ENCODE results near the gene CDCP2.
"Not testable (repeated sequence)": the region's sequence is repeated elsewhere in the genome, so short reads cannot be mapped to it uniquely, and the experiment has no call there.

Gene CDCP2

DNA sequence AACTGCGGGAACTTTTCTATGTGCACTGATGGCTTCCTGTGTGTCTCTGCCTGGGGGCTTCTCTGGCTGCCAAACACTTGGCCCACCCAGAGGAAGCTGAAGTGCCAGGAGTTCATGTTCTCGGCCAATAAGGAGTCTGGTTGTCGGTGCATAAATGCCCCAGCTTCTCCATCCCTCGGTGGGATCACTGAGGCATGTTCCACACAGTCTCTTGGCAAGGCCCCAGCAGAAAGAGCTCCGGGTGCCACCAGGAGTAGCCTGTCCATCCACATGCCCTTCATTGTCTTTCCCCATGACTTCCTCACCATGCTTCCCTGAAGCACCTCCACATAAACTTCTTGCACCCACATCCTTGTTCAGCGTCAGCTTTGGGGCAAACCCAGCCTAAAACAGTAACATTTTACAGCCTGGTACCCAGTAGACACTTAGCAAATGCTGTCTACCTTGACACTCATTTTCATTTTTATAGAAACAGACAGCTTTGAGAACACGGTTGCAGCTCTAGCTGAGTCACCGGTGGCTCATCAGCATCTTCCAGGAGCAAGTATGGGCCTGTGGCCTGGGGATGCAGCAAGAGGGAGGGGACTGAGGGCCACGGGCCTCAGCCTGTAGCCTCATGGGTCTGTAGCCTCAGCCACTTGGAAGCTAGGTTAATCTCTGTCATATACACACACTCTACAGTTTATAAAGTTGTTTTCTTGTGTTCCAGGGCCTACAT lies 14.8 kb upstream of the CDCP2 start:
- no peaks in the 10 kb centered on the region for H3K36me3 ChIP-seq (ENCODE audit: control insufficient read depth, insufficient read depth, low read length)
- no CpG with 5 or more reads among the region's 9 CpGs for WGBS (ENCODE audit: insufficient coverage, insufficient read length)
- DNase-seq (ENCODE audit: low read depth, low spot score), result no peak
- no peaks in the 10 kb centered on the region for H3K9me3 ChIP-seq (ENCODE audit: control insufficient read depth, insufficient read depth, low read length)
- no peak overlapping the region for H3K4me3 ChIP-seq (ENCODE audit: low read length)
- H3K4me1 ChIP-seq (ENCODE audit: control insufficient read depth, insufficient read depth, low read length), result no peaks in the 10 kb centered on the region
- no peaks in the 10 kb centered on the region for H3K27me3 ChIP-seq (ENCODE audit: control insufficient read depth, insufficient read depth, low read length)
- no peak overlapping the region for H3K27ac ChIP-seq (ENCODE audit: low read length)

DNA sequence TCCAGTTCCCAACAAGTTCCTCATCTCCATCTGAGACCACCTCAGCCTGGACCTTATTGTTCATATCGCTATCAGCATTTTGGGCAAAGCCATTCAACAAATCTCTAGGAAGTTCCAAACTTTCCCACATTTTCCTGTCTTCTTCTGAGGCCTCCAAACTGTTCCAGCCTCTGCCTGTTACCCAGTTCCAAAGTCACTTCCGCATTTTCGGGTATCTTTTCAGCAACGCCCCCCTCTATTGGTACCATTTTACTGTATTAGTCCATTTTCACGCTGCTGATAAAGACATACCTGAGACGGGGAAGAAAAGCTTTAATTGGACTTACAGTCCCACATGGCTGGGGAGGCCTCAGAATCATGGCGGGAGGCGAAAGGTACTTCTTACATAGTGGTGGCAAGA lies 13.6 kb upstream of the CDCP2 start:
- H3K27me3 ChIP-seq (ENCODE audit: control insufficient read depth, insufficient read depth, low read length); H3K36me3 ChIP-seq (ENCODE audit: control insufficient read depth, insufficient read depth, low read length); H3K27ac ChIP-seq (ENCODE audit: low read length); DNase-seq (ENCODE audit: low read depth, low spot score); H3K4me3 ChIP-seq (ENCODE audit: low read length); H3K4me1 ChIP-seq (ENCODE audit: control insufficient read depth, insufficient read depth, low read length); H3K9me3 ChIP-seq (ENCODE audit: control insufficient read depth, insufficient read depth, low read length): not testable (repeated sequence)
- WGBS (ENCODE audit: insufficient coverage, insufficient read length), result no CpG with 5 or more reads among the region's 8 CpGs

- H3K27ac ChIP-seq (ENCODE audit: low read length), result no peak overlapping the region
- no peak overlapping the region for H3K4me3 ChIP-seq (ENCODE audit: low read length)
- no peaks in the 10 kb centered on the region for H3K36me3 ChIP-seq (ENCODE audit: control insufficient read depth, insufficient read depth, low read length)
- no peaks in the 10 kb centered on the region for H3K4me1 ChIP-seq (ENCODE audit: control insufficient read depth, insufficient read depth, low read length)
- no peaks in the 10 kb centered on the region for H3K27me3 ChIP-seq (ENCODE audit: control insufficient read depth, insufficient read depth, low read length)
- DNase-seq (ENCODE audit: low read depth, low spot score), result no peak
- no CpG with 5 or more reads among the region's 15 CpGs for WGBS (ENCODE audit: insufficient coverage, insufficient read length)
- no peaks in the 10 kb centered on the region for H3K9me3 ChIP-seq (ENCODE audit: control insufficient read depth, insufficient read depth, low read length)
These were observed 12.3 kb upstream of the CDCP2 start for GRCh38 chr1:54165146-54165545.

DNA sequence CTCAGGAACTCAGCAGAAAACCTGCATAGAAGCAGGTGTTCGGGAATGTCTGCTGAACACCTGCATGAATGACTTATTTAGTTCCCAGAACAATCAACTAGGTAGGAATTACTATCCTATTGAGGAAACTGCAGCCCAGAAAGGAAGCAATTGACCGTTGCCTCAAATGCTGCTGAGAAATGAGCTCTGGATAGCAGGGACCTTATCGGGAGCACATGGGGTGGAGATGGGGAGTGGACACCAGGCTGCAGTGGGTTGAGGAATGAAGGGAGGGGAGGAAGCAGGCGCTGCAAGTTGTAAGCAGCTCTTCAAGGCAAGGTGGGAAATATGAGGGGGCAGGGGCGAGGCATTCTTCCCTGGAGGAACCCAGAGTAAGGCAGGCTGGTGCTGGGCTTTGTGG lies 10.8 kb upstream of the CDCP2 start:
- WGBS (ENCODE audit: insufficient coverage, insufficient read length), result no CpG with 5 or more reads among the region's 5 CpGs
- no peak overlapping the region for H3K4me3 ChIP-seq (ENCODE audit: low read length)

DNA sequence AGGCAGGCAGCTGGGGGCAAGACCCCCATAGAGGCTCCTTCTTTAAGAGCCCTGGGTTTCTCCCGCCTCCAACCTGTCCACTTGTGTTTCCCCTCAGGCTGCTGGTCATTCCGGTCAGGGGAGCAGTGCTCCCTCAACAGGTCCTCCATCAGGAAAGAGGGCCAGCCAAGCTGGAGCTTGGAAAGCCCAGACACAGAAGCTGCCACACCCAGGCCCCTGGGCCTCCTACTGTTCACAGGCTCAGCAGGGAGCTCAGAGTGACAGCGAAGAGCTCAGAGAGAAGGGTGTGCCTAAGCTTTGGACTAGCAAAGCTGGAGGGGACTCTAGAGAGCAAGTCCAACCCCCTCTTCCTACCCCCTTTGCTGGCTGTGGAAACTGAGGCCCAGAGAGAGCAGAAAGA lies 10.3 kb upstream of the CDCP2 start:
- Histone ChIP-seq H3K9me3 (ENCODE audit: control insufficient read depth, insufficient read depth, low read length) (no peaks in the 10 kb centered on the region), H3K4me1 (ENCODE audit: control insufficient read depth, insufficient read depth, low read length) (no peaks in the 10 kb centered on the region), H3K4me3 (ENCODE audit: low read length) (no peak overlapping the region), H3K36me3 (ENCODE audit: control insufficient read depth, insufficient read depth, low read length) (no peaks in the 10 kb centered on the region), H3K27ac (ENCODE audit: low read length) (no peak overlapping the region), H3K27me3 (ENCODE audit: control insufficient read depth, insufficient read depth, low read length) (no peaks in the 10 kb centered on the region)
- no CpG with 5 or more reads among the region's 3 CpGs for WGBS (ENCODE audit: insufficient coverage, insufficient read length)
- DNase-seq (ENCODE audit: low read depth, low spot score), result no peak

More for the DNA sequence above, 10.8 kb upstream of the CDCP2 start:
- DNase-seq (ENCODE audit: low read depth, low spot score), result no peak
- H3K9me3 ChIP-seq (ENCODE audit: control insufficient read depth, insufficient read depth, low read length), result no peaks in the 10 kb centered on the region
- H3K36me3 ChIP-seq (ENCODE audit: control insufficient read depth, insufficient read depth, low read length), result no peaks in the 10 kb centered on the region
- no peaks in the 10 kb centered on the region for H3K4me1 ChIP-seq (ENCODE audit: control insufficient read depth, insufficient read depth, low read length)
- H3K27me3 ChIP-seq (ENCODE audit: control insufficient read depth, insufficient read depth, low read length), result no peaks in the 10 kb centered on the region
- no peak overlapping the region for H3K27ac ChIP-seq (ENCODE audit: low read length)

DNA sequence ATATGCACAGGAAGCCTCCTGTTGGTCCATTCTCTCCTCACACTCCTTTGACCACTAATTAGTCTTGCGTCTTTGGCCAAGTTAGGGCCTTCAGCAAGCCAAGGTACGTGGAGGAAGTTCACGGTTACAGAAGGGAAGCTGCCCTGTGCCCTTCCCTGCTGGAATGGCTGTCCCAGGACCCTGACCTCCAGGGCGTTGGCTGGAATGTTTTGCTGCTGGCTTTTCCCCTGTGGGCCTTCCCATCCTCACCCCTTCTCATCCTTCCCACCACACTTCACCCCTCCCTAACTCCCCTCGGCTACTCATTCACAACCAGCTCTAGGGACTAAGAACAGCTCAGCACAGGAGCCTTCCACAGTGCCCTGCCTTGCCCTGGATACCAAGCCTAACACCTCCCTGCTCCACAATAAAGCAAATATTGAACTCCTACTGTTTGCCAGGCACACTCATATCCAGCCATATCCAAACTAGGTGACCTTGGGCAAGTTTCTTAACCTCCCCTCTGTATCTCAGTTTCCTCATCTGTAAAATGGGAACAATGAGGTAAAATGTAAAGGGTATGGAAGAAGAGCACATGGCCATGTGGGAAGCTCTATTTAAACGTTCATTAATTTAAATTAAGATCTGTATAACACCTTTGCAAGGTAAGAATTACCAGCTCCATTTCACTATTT lies 8.8 kb upstream of the CDCP2 start:
- Histone ChIP-seq H3K27me3 (ENCODE audit: control insufficient read depth, insufficient read depth, low read length) (no peaks in the 10 kb centered on the region), H3K36me3 (ENCODE audit: control insufficient read depth, insufficient read depth, low read length) (no peaks in the 10 kb centered on the region), H3K4me3 (ENCODE audit: low read length) (no peak overlapping the region), H3K9me3 (ENCODE audit: control insufficient read depth, insufficient read depth, low read length) (no peaks in the 10 kb centered on the region), H3K27ac (ENCODE audit: low read length) (no peak overlapping the region), H3K4me1 (ENCODE audit: control insufficient read depth, insufficient read depth, low read length) (no peaks in the 10 kb centered on the region)
- DNase-seq (ENCODE audit: low read depth, low spot score), result no peak
- WGBS (ENCODE audit: insufficient coverage, insufficient read length), result no CpG with 5 or more reads among the region's 6 CpGs

- no peaks in the 10 kb centered on the region for H3K36me3 ChIP-seq (ENCODE audit: control insufficient read depth, insufficient read depth, low read length)
- DNase-seq (ENCODE audit: low read depth, low spot score), result no peak
- H3K4me1 ChIP-seq (ENCODE audit: control insufficient read depth, insufficient read depth, low read length), result no peaks in the 10 kb centered on the region
- H3K4me3 ChIP-seq (ENCODE audit: low read length), result no peak overlapping the region
- no peaks in the 10 kb centered on the region for H3K27me3 ChIP-seq (ENCODE audit: control insufficient read depth, insufficient read depth, low read length)
- no peaks in the 10 kb centered on the region for H3K9me3 ChIP-seq (ENCODE audit: control insufficient read depth, insufficient read depth, low read length)
- no CpG with 5 or more reads among the region's 3 CpGs for WGBS (ENCODE audit: insufficient coverage, insufficient read length)
- H3K27ac ChIP-seq (ENCODE audit: low read length), result no peak overlapping the region
These were observed 7.6 kb upstream of the CDCP2 start for GRCh38 chr1:54160351-54160750.

GRCh38 chr1:54159733-54160316 lies 7.0 kb upstream of the CDCP2 start:
- H3K36me3 ChIP-seq (ENCODE audit: control insufficient read depth, insufficient read depth, low read length), result no peaks in the 10 kb centered on the region
- H3K4me1 ChIP-seq (ENCODE audit: control insufficient read depth, insufficient read depth, low read length), result no peaks in the 10 kb centered on the region
- WGBS (ENCODE audit: insufficient coverage, insufficient read length), result no CpG with 5 or more reads among the region's 4 CpGs
- H3K27me3 ChIP-seq (ENCODE audit: control insufficient read depth, insufficient read depth, low read length), result no peaks in the 10 kb centered on the region
- no peaks in the 10 kb centered on the region for H3K9me3 ChIP-seq (ENCODE audit: control insufficient read depth, insufficient read depth, low read length)
- no peak for DNase-seq (ENCODE audit: low read depth, low spot score)
- no peak overlapping the region for H3K4me3 ChIP-seq (ENCODE audit: low read length)
- H3K27ac ChIP-seq (ENCODE audit: low read length), result no peak overlapping the region

- DNase-seq (ENCODE audit: low read depth, low spot score), result no peak
- no CpG with 5 or more reads among the region's 3 CpGs for WGBS (ENCODE audit: insufficient coverage, insufficient read length)
- H3K4me3 ChIP-seq (ENCODE audit: low read length), result no peak overlapping the region
- no peaks in the 10 kb centered on the region for H3K27me3 ChIP-seq (ENCODE audit: control insufficient read depth, insufficient read depth, low read length)
- H3K27ac ChIP-seq (ENCODE audit: low read length), result no peak overlapping the region
- no peaks in the 10 kb centered on the region for H3K9me3 ChIP-seq (ENCODE audit: control insufficient read depth, insufficient read depth, low read length)
- no peaks in the 10 kb centered on the region for H3K36me3 ChIP-seq (ENCODE audit: control insufficient read depth, insufficient read depth, low read length)
- H3K4me1 ChIP-seq (ENCODE audit: control insufficient read depth, insufficient read depth, low read length), result no peaks in the 10 kb centered on the region; the same call in 1 of the 2 replicates
These were observed 5.3 kb upstream of the CDCP2 start for GRCh38 chr1:54158071-54158470.

DNA sequence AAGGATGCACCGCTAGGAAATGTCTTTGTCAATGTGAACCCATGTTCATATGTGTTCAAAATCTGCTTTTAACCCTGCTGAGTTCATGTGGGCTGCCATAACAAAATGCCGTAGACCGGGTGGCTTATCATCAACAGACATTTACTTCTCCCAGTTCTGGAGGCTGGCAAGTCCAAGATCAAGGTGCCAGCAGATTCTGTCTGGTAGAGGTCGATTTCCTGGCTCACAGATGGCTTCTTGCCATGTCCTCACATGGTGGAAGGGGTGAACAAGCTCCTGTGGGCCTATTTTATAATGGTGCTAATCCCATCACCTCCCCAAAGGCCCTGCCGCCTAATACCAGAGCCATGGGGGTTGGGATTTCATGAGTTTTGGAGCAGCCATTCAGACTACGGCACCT lies 4.6 kb upstream of the CDCP2 start:
- H3K27me3 ChIP-seq (ENCODE audit: control insufficient read depth, insufficient read depth, low read length), result no peaks in the 10 kb centered on the region
- WGBS (ENCODE audit: insufficient coverage, insufficient read length), result no CpG with 5 or more reads among the region's 6 CpGs
- H3K36me3 ChIP-seq (ENCODE audit: control insufficient read depth, insufficient read depth, low read length), result no peaks in the 10 kb centered on the region
- DNase-seq (ENCODE audit: low read depth, low spot score), result no peak
- no peak overlapping the region for H3K27ac ChIP-seq (ENCODE audit: low read length)
- H3K9me3 ChIP-seq (ENCODE audit: control insufficient read depth, insufficient read depth, low read length), result no peaks in the 10 kb centered on the region
- H3K4me3 ChIP-seq (ENCODE audit: low read length), result no peak overlapping the region
- H3K4me1 ChIP-seq (ENCODE audit: control insufficient read depth, insufficient read depth, low read length), result no peaks in the 10 kb centered on the region; the same call in 1 of the 2 replicates
